ENCODE measurements around the gene PDZK1IP1.
"Not testable (repeated sequence)": the region's sequence is repeated elsewhere in the genome, so short reads cannot be mapped to it uniquely, and the experiment has no call there.

Gene PDZK1IP1

DNA sequence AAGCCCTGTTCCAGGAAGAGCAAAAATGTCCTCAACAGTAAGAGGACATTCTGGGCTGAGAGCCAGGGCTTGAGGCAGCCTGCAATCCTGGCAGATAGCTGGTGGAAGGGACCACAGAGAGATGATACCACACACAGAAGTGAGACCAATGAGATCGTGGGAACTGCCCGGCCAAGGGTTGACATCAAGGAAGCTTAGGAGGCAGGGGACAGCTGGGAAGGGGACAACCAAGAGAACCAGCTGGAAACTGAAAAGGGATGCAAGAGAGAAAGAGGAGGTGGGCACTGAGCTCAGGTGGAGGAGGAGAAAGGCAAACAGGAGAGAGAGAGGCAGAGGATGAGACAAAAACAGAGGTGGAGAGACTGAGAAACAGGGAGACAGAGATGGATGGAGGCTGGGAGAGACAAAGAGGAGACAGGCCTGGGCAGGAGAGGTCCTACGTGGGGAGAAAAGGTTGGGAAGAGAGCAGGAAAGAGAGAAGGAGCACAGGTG, 9.2 kb downstream of the PDZK1IP1 start:
- no peak for FAIRE-seq

DNA sequence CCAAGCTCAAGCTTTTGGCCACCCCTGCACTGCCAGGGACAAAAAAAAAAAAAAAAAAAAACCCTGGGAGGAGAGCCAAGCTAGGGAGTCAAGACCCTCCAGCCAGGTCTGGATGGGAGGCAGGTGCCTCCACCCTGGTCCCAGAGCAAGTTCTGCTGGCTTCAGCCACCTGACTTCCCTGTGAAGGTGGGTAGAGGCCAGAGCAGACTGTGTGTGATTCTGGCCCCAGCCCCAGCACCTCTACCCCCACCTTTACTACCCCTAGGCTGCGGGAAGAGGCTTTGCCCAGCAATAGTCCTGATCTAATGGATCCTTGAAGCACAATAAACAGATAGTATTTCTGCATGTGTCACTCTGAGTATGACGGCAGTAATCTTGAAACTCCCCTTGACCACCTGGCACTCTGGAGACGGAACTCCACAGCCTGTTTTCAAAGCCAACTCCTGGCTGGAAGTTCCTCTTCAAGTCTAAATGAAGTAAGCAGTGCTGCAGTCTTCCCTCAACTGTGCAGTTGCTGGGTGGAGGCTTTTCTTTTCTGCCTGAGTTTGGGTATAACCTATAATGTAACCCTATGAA, 9.8 kb downstream of the PDZK1IP1 start:
- FAIRE-seq: no peak

DNA sequence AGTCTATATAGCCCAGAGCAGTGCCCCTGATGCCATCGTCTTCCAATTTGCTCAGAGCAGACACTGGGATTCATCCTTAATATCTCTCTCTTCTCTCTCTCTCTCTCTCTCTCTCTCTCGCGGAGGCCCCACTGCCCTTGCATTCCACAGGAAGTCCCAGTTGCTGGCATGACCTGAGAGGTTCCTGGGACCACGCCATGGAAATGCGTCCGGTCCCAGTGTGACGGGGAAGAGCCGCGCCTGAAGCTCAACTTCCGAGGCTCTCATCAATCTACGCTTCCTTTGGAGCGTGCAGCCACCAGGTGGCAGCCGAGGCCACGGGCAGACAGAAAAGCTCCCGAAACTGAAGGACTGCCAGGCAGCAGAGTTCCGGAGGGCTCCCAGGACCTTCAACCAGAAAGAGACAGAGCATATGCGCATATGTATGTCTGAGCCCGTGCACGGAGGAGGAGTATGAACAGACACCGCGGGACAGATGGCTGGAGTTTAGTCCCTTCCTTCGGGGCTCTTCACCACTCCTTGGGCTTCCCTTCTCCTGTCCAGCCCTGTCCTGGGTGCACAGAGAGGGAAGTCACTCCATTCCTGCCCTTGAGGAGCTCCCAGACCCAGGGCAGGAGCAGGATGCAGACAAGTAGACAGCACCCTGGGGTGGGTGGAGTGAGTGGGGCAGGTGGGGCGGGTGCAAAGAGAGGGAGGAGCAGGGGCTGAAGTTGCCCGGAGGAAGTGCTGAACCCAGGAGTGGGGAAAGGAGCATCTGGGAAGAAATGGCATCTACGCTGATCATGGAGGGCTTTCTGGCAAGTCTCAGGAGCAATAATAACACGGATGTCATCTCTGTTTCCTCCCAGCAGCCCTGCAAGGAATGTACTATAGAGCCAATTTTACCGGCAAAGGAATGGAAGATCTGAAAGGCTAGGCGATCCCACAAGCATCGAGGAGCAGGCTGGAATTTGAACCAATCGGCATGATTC, 10.5 kb downstream of the PDZK1IP1 start:
- FAIRE-seq: peak; percentile 9

DNA sequence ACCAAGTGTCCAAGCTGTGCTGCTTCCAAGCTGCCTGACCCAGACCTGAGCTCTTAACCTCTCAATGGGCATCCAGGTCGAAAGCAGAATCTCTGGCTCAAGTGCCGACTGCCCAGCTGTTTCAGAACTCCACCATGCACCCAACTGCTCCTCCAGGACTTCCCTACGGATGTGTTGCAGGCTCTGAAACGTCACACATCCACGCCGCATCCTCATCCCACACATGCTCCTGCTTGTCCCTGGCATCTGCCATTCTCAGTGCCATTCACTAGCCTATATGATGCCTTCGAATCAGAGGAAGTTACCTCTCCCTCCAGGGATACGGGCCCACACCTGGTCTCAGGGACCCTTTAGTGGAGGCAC, 11.2 kb downstream of the PDZK1IP1 start:
- no peak for FAIRE-seq

DNA sequence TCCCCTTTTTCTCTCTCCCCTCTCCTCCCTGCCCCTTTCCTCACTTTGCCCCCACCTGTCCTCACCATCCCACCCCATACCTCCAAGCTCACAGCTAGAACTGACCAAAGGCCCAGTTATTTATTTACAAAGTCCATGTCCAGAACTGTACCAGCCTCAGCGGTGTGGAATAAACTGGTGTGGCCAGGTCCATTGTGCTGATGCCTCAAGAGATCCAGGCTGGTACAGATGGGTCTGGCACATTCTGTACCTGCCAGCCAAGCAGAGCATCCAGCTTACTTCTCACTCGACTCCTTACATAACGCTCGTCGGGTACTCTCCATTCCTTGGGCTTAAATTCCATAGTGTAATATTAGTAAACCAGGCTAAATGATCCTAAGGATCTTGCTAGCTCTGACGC, 11.8 kb downstream of the PDZK1IP1 start:
- no peak for FAIRE-seq

DNA sequence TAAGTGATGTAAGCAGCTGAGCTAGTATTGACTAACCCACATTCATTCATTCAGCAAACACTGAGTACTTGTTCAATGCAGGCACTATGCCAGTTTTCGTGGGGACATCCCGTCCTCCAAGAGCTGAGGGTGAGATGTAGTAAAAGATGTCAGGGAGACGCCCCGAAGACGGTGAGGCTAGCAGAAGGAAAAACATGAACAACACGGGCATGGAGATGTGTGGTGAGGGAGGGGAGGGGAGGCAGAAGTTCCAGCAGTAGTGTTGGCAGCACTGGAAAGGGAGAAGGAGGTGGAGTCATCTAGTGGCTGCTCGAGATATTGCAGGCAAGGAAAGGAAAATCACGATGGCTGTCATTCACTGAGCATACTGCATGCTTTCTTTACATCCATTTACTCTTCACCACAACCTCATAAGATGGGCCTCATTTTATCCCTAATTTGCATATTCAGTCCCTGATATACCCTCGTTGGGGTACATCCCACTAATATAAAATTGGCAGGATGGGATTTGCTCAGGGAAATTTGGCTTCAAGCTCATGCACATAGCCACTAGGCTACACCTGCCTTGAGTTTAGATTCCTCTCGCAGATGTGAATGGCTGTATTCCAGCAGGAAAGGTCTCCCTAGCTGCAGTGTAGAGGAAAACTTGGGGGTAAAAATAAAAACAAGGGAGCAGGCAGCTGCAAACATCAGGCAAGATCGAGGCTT, 14.5 kb downstream of the PDZK1IP1 start:
- no peak for FAIRE-seq

DNA sequence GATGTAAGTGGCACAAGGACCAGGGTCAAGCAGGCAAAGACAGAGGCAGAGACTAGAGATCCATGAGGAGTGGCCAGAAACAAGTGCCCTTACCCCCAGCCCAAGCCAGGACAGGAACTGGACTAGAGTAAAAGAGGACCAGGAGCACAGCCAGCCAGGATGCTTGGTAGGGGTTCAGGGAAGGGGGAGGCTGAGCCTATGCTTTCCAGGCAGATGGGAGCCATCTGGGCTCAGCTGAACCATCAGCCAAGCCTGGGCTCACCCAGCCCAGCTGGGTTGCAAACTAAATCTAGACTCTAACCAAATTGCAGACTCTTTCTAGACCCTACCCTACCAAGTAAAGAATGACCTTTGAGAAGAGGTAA, 15.2 kb downstream of the PDZK1IP1 start:
- no peak for FAIRE-seq

DNA sequence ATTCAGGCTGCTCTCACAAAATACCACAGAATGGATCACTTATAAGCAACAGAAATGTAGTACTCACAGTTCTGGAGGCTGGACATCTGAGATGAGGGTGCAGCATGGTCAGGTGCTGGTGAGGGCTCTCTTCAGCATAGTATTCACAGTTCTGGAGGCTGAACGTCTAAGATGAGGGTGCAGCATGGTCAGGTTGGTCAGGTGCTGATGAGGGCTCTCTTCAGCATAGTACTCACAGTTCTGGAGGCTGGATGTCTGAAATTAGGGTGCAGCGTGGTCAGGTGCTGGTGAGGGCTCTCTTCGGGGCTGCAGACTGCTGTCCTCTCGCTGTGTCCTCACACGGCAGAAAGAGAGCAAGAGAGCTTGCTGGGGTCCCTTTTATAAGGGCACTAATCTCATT, 17.1 kb downstream of the PDZK1IP1 start:
- no peak for FAIRE-seq

DNA sequence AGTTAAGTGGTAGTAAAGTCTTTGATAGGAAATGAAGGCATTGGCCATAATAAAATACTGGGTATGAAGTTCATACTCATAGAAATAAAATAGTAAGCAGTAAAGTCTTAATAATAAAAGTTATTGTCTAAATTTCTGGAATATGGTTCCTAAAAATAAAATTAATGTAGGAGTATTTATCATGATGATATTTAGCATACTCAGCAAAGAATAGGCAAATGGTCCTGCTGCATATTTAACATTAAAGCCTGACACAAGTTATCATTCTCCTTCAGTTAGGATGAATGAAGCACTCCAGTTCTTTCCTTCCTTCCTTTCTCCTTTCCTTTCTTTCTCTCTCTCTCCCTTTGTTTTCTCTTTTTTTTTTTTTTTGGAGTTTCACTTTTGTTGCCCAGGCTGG, 25.3 kb downstream of the PDZK1IP1 start:
- no peak for FAIRE-seq

DNA sequence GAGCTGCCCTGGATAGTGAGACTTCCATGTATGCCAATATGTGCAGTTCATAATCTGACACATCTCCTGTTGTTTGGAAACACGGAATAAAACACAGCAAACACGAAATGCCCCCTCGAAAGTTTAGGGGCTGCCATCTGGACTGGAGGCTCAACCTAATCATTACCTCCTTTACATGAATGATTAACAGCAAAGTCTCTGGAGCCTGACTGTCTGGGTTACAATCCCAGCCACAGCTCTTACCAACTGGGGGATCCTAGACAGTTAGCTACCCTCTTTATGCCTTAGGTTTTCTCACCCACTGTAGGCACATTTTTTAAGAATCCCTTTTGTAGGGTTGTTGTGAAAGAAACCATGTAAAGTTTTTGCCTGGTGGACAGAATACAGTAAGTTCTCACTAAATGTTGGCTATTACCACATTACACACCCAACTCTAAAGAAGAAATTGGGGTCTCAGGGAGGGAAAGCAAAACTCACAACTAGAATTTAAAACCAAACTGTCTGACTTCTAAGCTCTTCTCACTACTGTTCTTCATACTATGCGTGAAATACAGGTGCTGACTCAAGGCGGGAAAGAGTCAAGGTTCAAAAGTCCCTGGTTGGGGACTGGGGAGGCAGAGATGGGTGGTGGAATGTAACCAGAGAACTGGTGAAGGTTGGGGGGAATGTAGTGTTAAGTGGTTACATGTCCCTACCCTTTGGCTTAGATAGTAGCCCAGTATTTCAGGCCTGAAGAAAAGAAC, 28.4 kb downstream of the PDZK1IP1 start:
- FAIRE-seq: no peak

DNA sequence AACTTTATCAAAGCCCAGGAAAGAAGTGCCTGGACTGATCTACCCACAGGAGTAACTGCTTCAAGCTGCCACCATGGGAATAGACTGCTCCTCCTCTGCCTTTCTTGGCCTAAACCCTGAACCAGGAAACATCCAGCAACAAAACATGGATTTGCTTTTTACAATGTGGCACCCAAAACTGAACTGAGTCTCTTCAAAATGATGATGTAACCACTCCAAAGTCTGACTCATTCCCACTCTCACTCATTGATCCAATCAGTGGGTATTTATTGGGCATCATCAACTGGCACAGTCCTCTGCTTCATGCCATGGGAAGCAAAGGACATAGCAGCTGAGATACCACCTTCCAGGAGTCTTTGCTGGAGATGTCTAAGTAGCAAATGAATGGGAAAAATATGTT, 29.1 kb downstream of the PDZK1IP1 start:
- no peak for FAIRE-seq

DNA sequence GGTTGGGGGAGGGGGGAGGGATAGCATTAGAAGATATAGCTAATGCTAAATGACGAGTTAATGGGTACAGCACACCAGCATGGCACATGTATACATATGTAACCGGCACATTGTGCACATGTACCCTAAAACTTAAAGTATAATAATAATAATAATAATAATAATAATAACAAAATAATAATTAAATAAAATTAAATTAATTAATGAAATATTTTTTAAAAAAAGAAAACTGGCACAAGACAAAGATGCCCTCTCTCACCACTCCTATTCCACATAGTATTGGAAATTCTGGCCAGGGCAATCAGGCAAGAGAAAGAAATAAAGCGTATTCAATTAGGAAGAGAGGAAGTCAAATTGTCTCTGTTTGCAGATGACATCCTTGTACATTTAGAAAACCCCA, 31.9 kb downstream of the PDZK1IP1 start:
- FAIRE-seq: not testable (repeated sequence)

DNA sequence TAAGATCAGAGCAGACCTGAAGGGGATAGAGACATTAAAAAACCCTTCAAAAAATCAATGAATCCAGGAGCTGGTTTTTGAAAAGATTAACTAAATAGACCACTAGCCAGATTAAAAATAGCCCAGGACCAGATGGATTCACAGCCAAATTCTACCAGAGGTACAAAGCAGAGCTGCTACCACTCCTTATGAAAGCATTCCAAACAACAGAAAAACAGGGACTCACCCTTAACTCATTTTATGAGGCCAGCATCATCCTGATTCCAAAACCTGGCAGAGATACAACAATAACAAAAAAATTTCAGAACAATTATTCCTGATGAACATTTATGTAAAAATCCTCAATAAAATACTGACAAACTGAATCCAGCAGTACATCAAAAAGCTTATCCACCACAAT, 33.4 kb downstream of the PDZK1IP1 start:
- not testable (repeated sequence) for FAIRE-seq

DNA sequence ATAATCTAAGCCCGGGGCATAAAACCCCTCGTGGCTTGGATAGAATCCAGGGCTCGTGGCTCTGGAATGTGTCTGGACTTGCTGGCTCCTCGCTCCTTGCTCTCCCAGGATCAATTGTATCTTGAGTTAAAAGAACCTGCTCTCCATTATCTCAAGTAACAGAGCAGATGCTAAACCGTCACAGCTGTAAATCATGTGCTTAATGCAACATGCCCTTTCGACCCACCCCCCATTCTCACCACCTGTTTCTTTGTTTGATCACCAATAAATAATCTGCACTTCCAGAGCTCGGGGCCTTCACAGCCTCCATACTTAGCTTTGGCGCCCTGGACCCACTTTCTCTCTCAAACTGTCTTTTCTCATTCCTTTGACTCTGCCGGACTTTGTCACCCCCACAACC, 40.7 kb downstream of the PDZK1IP1 start:
- not testable (repeated sequence) for FAIRE-seq

DNA sequence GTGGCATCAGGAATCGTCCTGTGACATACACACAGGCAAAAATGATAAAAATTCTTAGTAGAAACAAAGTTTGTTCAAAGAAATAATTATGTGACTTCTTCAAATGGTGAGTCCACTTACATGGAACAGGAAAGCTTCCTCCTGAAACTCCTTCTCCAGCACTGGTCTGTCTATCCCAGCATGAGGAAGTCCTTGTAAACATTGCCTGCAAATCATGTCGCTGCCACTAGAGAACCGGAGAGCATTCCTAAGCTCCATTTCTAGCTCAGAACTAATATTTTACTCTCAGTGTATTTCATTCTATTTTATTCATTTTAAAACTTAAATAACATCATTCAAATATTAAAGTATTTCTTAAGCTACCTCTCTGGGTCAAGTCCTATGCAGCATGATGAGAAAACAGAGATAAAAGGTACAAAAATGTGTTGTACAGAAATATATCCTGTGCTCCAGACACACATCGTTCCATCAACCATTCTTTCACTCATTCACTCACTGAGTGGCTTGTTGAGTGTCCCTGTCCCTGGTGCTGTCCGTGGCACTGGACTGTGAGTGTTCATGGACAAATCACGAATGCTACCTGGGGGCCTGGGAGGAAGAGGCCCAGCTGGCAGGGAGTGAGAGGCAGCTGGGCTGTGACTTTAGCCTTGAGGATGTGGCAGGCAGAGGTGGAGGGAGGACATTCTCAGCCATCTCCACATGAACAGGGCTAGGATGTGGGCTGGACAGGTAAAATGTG, 42.6 kb downstream of the PDZK1IP1 start:
- FAIRE-seq: no peak

DNA sequence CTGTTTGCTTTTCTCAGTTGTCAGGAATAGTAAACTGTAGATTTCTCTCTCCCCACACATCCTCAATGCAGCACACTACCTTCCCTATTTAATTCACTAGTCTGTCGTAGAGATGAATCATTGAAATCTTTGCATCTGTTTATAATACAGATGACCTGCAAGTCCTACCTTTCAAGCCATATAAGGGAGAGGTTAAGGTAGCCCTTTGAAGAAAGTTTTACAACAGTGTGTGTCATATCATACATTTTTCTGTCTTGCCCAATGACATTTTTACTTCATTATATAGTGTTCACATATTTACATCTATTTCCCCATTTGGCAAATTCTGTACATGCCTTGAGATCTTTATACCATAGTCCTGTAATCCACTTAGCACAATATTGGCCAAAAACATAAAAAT, 43.3 kb downstream of the PDZK1IP1 start:
- FAIRE-seq: not testable (repeated sequence)

DNA sequence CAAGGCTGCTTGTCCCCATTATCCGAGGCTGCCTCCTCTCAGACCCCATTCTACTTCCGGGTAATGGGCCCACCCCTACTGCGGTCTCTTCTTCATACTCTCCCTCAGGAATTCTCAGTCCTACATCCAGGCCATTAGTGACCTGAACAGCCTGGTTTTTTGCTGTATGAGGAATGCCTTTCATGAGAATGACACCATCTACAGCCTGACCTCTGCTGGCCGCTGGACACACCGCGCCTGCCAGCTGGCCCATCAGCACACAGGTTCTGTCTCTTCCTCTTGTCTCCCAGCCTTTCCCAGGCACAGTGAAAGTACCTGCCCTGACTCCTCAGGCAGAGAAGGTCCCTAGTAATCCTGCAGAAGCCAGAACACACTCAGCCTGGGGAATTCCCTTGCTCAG, 46.2 kb downstream of the PDZK1IP1 start:
- FAIRE-seq: not testable (repeated sequence)

DNA sequence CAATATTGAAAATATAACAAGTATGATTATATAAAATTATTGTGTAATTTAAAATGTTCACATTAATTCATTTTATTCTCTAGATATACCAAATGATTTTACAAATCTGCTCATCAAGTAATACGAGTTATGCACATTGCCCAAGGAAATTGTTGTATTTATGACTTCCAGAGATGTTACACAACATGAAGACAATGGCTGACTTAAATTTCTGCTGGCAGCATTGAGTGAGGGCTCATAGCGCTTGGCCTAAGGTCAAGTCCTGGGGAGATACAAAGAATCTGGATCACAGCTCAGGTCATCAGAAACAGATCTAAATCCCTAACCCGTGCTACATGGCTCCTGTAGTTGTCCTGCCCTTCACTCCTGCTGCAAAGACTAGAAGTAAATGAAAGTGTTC, 49.5 kb downstream of the PDZK1IP1 start:
- not testable (repeated sequence) for FAIRE-seq

DNA sequence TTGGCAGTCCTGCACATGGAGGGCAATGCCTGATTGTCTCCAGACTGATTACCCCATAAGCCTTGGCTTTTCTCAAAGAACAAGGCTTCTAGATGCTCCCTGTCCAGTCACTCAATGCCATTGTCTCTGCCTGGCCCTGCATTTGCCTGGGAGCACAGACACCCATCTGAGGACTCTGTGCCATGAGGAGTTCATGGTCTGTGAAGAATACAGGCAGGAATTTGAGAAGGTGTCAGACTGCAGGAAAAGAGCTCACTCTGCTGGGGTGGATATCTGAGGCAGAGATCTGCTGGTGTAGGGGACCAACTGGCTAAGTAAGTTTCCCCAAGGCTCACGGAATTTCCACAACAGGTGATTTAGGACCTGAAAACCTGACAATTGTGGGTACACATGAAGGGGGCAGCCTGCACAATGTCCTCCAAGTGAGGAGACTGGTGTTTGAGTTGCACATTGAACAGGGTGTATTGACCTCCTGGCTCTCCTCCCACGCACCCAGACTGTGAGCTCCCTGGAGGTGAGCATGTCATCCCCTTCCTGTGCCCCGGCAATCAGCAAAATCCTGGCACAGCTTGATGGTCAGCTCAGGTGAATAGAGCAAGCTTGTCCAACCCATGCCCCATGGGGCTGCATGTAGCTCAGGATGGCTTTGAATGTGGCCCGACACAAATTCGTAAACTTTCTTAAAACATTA, 51.8 kb downstream of the PDZK1IP1 start:
- no peak for FAIRE-seq

DNA sequence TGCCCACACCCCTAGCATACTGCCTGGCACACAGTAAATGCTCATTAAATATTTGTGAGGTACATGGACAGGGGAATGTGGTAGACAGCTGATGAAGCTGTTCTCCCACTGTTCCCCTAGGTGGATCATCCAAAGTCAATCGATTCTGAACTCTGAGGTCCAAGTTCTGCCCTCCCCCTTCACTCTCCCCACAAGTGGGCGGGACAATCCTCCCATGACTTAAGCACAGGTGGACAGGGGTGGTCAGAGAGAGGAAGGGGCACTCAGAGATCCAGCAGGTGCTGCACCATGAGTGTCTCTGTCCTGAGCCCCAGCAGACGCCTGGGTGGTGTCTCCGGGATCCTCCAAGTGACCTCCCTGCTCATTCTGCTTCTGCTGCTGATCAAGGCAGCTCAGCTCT, 52.6 kb downstream of the PDZK1IP1 start, which contains the start of gene CYP4A22:
Gene CYP4A22 (plus strand): TSS at position 244 of the 400 bp plus-strand sequence. CDS start 45 bp downstream, at position 289.
- FAIRE-seq: no peak
